Kidney epithelial cell (primary cell): Measurements from ENCODE around the gene UNC79. TPM values are rescaled to one million over a fixed set of nuclear protein-coding genes. Genes with fewer than 3 reads are reported as not detected.
A peak's percentile ranks its signal among the peaks of the same experiment; 100 is the strongest.

Experiments used
- DNase-seq: peaks from one replicate; pipeline ENCODE4 v3.0.0-alpha.2; 2010; ENCODE audit warnings: low read depth
- H3K27me3 ChIP-seq: 2 replicates; pipeline ENCODE4 v1.6.0; 2011; ENCODE audit warnings: low read length; ENCODE audit not compliant: control insufficient read depth, insufficient read depth
- H3K36me3 ChIP-seq: 2 replicates; pipeline ENCODE4 v1.5.1; 2011; ENCODE audit warnings: low read length; ENCODE audit not compliant: control insufficient read depth, insufficient read depth
- H3K4me3 ChIP-seq: 2 replicates; pipeline ENCODE4 v1.5.1; 2011; ENCODE audit warnings: low read depth, mild to moderate bottlenecking, control low read depth, low read length
- CTCF ChIP-seq: IDR thresholded peaks from 2 replicates; pipeline ENCODE4 v1.5.1; 2011; ENCODE audit warnings: mild to moderate bottlenecking, moderate library complexity, low read length, control low read depth, inconsistent platforms; ENCODE audit not compliant: insufficient read depth, poor library complexity, severe bottlenecking
- total RNA-seq: library from RNA; depleted of rRNA; stranded (reverse); fragments of >200 nt; gene quantifications from 2 replicates; pipeline ENCODE4 v1.2.3, GENCODE V29; 2015

Gene UNC79
- total RNA-seq, 1 donor from 2014 or later, result 0.13 TPM

- no peak for TF ChIP-seq CTCF
- H3K36me3 ChIP-seq, result no peaks in the 10 kb centered on the region
- no peak for DNase-seq
These were observed 160.8 kb downstream of the UNC79 start for GRCh38 chr14:93591506-93591905.

GRCh38 chr14:93592786-93593185 is 162.0 kb downstream of the UNC79 start:
- no peak for DNase-seq
- Histone ChIP-seq H3K27me3 (no peaks in the 10 kb centered on the region), H3K4me3 (no peak overlapping the region), H3K36me3 (no peaks in the 10 kb centered on the region)
- no peak for TF ChIP-seq CTCF

More at GRCh38 chr14:93591506-93591905, 160.8 kb downstream of the UNC79 start:
- H3K27me3 ChIP-seq, result no peaks in the 10 kb centered on the region
- no peak overlapping the region for H3K4me3 ChIP-seq

GRCh38 chr14:93606091-93606490 is 175.4 kb downstream of the UNC79 start:
- TF ChIP-seq CTCF, result no peak
- Histone ChIP-seq H3K27me3 (no peaks in the 10 kb centered on the region), H3K4me3 (no peak overlapping the region), H3K36me3 (no peaks in the 10 kb centered on the region)
- no peak for DNase-seq

- no peaks in the 10 kb centered on the region for H3K27me3 ChIP-seq
- TF ChIP-seq CTCF, result peak; percentile 73
- no peaks in the 10 kb centered on the region for H3K36me3 ChIP-seq
- H3K4me3 ChIP-seq, result no peak overlapping the region
- DNase-seq, result peak; percentile 14
These were observed 188.5 kb downstream of the UNC79 start for GRCh38 chr14:93619176-93619793.

- DNase-seq, result no peak
- TF ChIP-seq CTCF, result no peak
- Histone ChIP-seq H3K4me3 (no peak overlapping the region), H3K27me3 (no peaks in the 10 kb centered on the region), H3K36me3 (no peaks in the 10 kb centered on the region)
These were observed 197.3 kb downstream of the UNC79 start for GRCh38 chr14:93628048-93628447.

- TF ChIP-seq CTCF, result no peak
- DNase-seq, result no peak
- Histone ChIP-seq H3K36me3 (no peaks in the 10 kb centered on the region), H3K4me3 (no peak overlapping the region), H3K27me3 (no peaks in the 10 kb centered on the region)
These were observed 198.9 kb downstream of the UNC79 start for GRCh38 chr14:93629643-93630042.
